AG04450 (cell line): ENCODE data around the gene GTF2A2. TPM values are rescaled to one million over a fixed set of nuclear protein-coding genes. Genes with fewer than 3 reads are reported as not detected.

Experiments
- CTCF ChIA-PET: fragments of 300-600, 350-600 bp; formaldehyde crosslinking; extraction: SDS; loops from one replicate; lab custom pipeline; 2022; ENCODE audit warnings: antibody characterized with exemption, inconsistent platforms; lab: Charles Lee
- POLR2A ChIA-PET: fragments of 350-600 bp; formaldehyde crosslinking; extraction: SDS; loops from one replicate; lab custom pipeline; 2021; ENCODE audit warnings: antibody characterized with exemption, inconsistent platforms; lab: Yijun Ruan, JAX
- DNase-seq: peaks from one replicate; pipeline ENCODE4 v3.0.0-alpha.2; 2011; ENCODE audit warnings: low read depth, low spot score
- H3K27ac ChIP-seq: one replicate; pipeline ENCODE4 v1.5.1; 2012; ENCODE audit warnings: low read depth, low read length, control low read depth
- H3K27me3 ChIP-seq: one replicate; pipeline ENCODE4 v1.6.0; 2012; ENCODE audit warnings: low read length; ENCODE audit not compliant: control insufficient read depth, insufficient read depth
- H3K4me3 ChIP-seq: 2 replicates; pipeline ENCODE4 v1.5.1; 2011; ENCODE audit warnings: mild to moderate bottlenecking, low read depth, low read length, control low read depth
- H3K9me3 ChIP-seq: 2 replicates; pipeline ENCODE4 v1.5.1; 2012; ENCODE audit warnings: low read length; ENCODE audit not compliant: control insufficient read depth, insufficient read depth
- polyA plus RNA-seq: library from polyadenylated mRNA; depleted of rRNA; stranded (reverse); fragments of >200 nt; gene quantifications from 2 replicates; pipeline ENCODE4 v1.2.3, GENCODE V29; 2011
- TF ChIP-seq, protein P1 (sequence below): IDR thresholded peaks from 2 replicates; pipeline ENCODE4 v1.5.1; 2011; ENCODE audit warnings: low read depth, low read length, control low read depth, inconsistent platforms

Gene GTF2A2
- polyA plus RNA-seq, 1 experiment = 77.8 TPM

DNA sequence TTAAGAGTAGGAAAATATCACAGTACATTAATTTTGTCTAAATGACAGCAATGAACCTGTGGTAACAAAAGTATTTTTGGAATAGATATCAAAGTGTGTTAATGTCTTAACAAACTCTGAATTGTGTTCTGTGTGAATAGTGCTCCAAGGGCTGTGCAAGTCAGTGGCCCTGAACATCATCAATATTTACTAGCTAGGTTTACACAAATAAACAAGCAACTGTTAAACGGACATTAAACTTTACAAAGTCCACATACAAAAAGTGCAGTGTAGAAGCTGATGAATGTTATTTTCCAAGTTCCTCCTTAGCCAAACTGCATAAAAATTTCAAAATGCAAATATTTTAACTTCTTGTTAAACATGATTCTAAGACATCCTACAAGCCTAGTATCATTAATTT is 2.1 kb upstream of the GTF2A2 start:
- CTCF ChIA-PET = interaction anchor here (1.0 kb wide), 1 partner anchor 668 kb away, joined by 5 read pairs; no protein-coding TSS in a partner anchor
- no peaks in the 10 kb centered on the region for H3K27me3 ChIP-seq
- POLR2A ChIA-PET = no interaction called here
- H3K9me3 ChIP-seq = no peaks in the 10 kb centered on the region
- H3K27ac ChIP-seq = no peak overlapping the region
- H3K4me3 ChIP-seq = no peak overlapping the region
- TF ChIP-seq, protein P1, sequence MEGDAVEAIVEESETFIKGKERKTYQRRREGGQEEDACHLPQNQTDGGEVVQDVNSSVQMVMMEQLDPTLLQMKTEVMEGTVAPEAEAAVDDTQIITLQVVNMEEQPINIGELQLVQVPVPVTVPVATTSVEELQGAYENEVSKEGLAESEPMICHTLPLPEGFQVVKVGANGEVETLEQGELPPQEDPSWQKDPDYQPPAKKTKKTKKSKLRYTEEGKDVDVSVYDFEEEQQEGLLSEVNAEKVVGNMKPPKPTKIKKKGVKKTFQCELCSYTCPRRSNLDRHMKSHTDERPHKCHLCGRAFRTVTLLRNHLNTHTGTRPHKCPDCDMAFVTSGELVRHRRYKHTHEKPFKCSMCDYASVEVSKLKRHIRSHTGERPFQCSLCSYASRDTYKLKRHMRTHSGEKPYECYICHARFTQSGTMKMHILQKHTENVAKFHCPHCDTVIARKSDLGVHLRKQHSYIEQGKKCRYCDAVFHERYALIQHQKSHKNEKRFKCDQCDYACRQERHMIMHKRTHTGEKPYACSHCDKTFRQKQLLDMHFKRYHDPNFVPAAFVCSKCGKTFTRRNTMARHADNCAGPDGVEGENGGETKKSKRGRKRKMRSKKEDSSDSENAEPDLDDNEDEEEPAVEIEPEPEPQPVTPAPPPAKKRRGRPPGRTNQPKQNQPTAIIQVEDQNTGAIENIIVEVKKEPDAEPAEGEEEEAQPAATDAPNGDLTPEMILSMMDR = no peak
- DNase-seq = no peak

- no peak for DNase-seq
- no peak overlapping the region for H3K27ac ChIP-seq
- POLR2A ChIA-PET = interaction anchor here (0.6 to 1.5 kb wide), 10 partner anchors 9 to 1456 kb away, joined by 3 to 9 read pairs (median 4); partner anchors contain the start of gene BNIP2
- no peaks in the 10 kb centered on the region for H3K27me3 ChIP-seq
- CTCF ChIA-PET = no interaction called here
- TF ChIP-seq, protein P1 = no peak
- no peaks in the 10 kb centered on the region for H3K9me3 ChIP-seq
- peak overlapping the region; percentile 82 for H3K4me3 ChIP-seq
Observed at GRCh38 chr15:59657635-59658125, 365 bp upstream of the GTF2A2 start.

DNA sequence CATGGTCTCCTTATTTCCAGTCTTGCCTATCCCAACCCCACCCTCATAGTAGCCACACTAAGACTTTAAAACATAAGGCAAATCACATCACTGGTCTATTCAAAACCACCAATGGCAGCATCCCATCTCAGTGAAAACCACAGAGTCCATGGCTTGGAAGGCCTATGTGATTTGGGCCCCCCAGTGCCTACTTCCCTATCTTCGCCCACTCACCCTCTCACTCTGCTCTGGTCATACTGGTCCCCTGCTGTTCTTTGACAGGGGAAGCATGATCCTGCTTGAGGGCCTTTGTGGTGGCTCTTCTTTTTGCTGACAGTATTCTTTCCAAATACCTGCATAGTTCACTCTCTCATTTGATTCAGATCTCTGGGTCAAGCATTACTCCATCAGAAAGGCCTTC is 3.3 kb downstream of the GTF2A2 start:
- no peak overlapping the region for H3K27ac ChIP-seq
- no peaks in the 10 kb centered on the region for H3K27me3 ChIP-seq
- CTCF ChIA-PET = interaction anchor here (0.8 to 1.5 kb wide), 3 partner anchors 12 to 122 kb away, joined by 4 to 5 read pairs (median 5); no protein-coding TSS in a partner anchor
- DNase-seq = no peak
- TF ChIP-seq, protein P1 = no peak
- POLR2A ChIA-PET = no interaction called here
- H3K9me3 ChIP-seq = no peaks in the 10 kb centered on the region
- no peak overlapping the region for H3K4me3 ChIP-seq

DNA sequence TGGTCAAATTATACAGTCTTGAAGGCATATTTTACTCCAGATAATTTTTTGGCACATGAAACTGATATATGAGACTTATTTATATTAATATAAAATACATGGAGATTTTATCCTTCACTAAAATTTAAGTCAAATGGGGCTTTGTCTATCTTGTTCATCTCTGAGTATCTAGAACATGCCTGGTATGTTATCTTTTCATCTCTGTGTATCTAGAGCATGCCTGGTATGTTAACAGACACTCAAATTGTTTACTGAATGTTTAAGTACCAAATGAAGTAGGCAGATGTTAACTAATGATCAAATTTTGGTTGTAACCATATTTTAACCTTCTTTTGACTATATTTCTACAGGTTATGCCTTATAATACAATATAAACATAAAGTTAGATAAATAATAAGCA is 7.7 kb downstream of the GTF2A2 start:
- DNase-seq = no peak
- TF ChIP-seq, protein P1 = no peak
- POLR2A ChIA-PET = no interaction called here
- CTCF ChIA-PET = interaction anchor here (1.0 to 3.3 kb wide), 2 partner anchors 116 to 677 kb away, joined by 5 to 12 read pairs; no protein-coding TSS in a partner anchor
- H3K27me3 ChIP-seq = no peaks in the 10 kb centered on the region
- H3K4me3 ChIP-seq = no peak overlapping the region
- H3K27ac ChIP-seq = no peak overlapping the region
- no peaks in the 10 kb centered on the region for H3K9me3 ChIP-seq

- DNase-seq = no peak
- H3K27me3 ChIP-seq = no peaks in the 10 kb centered on the region
- ChIA-PET POLR2A (no interaction called here), CTCF (interaction anchor here (0.6 to 3.3 kb wide), 3 partner anchors 9 to 680 kb away, joined by 3 to 12 read pairs (median 5); no protein-coding TSS in a partner anchor)
- H3K9me3 ChIP-seq = no peaks in the 10 kb centered on the region
- TF ChIP-seq, protein P1 = no peak
- H3K27ac ChIP-seq = no peak overlapping the region
- no peak overlapping the region for H3K4me3 ChIP-seq
Observed at GRCh38 chr15:59647085-59647484, 10.2 kb downstream of the GTF2A2 start.
